T-cell (primary cell): Measurements from ENCODE around the gene MAP3K14. TPM values are rescaled to one million over a fixed set of nuclear protein-coding genes. Genes with fewer than 3 reads are reported as not detected.

Source experiments
- ATAC-seq, 4 experiments: fragments of 200-7000 bp in 3 of 4; fragments of 150-1000 bp in 1 of 4; cut with Tn5 transposase; replicated peaks in 1 of 4; 1 replicate in 3 of 4; 2 replicates in 1 of 4; pipeline ENCODE4 v1.10.0; 2021; ENCODE audit warnings: moderate library complexity in 3 of 4, mild to moderate bottlenecking in 2 of 4, moderate number of reproducible peaks in 1 of 4
- CTCF ChIA-PET, 2 donors: fragments of 300-600 bp; sonication (Branson Sonifier 250); formaldehyde crosslinking; loops; one replicate each; lab custom pipeline; 2022; ENCODE audit warnings: antibody characterized with exemption in 2 of 2; lab: Charles Lee
- POLR2A ChIA-PET, 2 donors: fragments of 300-600 bp; sonication (Branson Sonifier 250); formaldehyde crosslinking; loops; one replicate each; lab custom pipeline; 2022; ENCODE audit warnings: antibody characterized with exemption in 2 of 2; lab: Charles Lee
- DNase-seq, 35 experiments: peaks; one replicate each; pipeline versions ENCODE4 v3.0.0 to v3.0.0-alpha.2; 2013 to 2023
- H3K27ac ChIP-seq: one replicate; pipeline ENCODE4 v1.5.1; 2013; ENCODE audit warnings: low read length
- H3K27me3 ChIP-seq, 2 experiments: replicated peaks in 1 of 2; 1 replicate in 1 of 2; 2 replicates in 1 of 2; pipeline versions ENCODE4 v1.6.1 to v1.7.0; 2013; ENCODE audit warnings: low read length in 1 of 2, mixed read lengths in 1 of 2; ENCODE audit not compliant: control insufficient read depth in 2 of 2, insufficient read depth in 2 of 2; ENCODE audit errors: extremely low read depth in 1 of 2
- H3K36me3 ChIP-seq, 2 donors: 1 replicate in 1 of 2; 2 replicates in 1 of 2; pipeline versions ENCODE4 v1.6.1 to v1.7.0; 2013; ENCODE audit warnings: low read length in 1 of 2; ENCODE audit not compliant: control insufficient read depth in 2 of 2, insufficient read depth in 1 of 2; ENCODE audit errors: extremely low read depth in 1 of 2
- H3K4me1 ChIP-seq, 2 experiments: 1 replicate in 1 of 2; 2 replicates in 1 of 2; pipeline versions ENCODE4 v1.6.1 to v1.7.0; 2013; ENCODE audit warnings: low read length in 2 of 2, mixed read lengths in 1 of 2; ENCODE audit not compliant: insufficient read depth in 2 of 2, control insufficient read depth in 1 of 2; ENCODE audit errors: extremely low read depth in 1 of 2
- H3K4me3 ChIP-seq, 2 donors: 1 replicate in 1 of 2; 2 replicates in 1 of 2; pipeline versions ENCODE4 v1.5.1 to v1.7.0; 2013; ENCODE audit warnings: mild to moderate bottlenecking in 2 of 2, low read length in 1 of 2, moderate library complexity in 1 of 2; ENCODE audit not compliant: control insufficient read depth in 1 of 2; ENCODE audit errors: extremely low read depth in 1 of 2
- H3K9me3 ChIP-seq: 2 replicates; pipeline ENCODE4 v1.7.0; 2013
- H3K27ac Mint-ChIP-seq, 2 donors: one replicate each; pipeline ENCODE4 v1.8.0; 2020 to 2021; ENCODE audit warnings: mild to moderate bottlenecking in 2 of 2, mixed read lengths in 2 of 2
- H3K27me3 Mint-ChIP-seq, 2 donors: one replicate each; pipeline ENCODE4 v1.8.0; 2021 to 2022; ENCODE audit warnings: mixed read lengths in 2 of 2
- H3K36me3 Mint-ChIP-seq: one replicate; pipeline ENCODE4 v1.8.0; 2021; ENCODE audit warnings: mixed read lengths
- H3K4me1 Mint-ChIP-seq, 3 donors: one replicate each; pipeline ENCODE4 v1.8.0; 2020 to 2022; ENCODE audit warnings: mixed read lengths in 3 of 3, mild to moderate bottlenecking in 1 of 3
- H3K4me3 Mint-ChIP-seq, 3 donors: one replicate each; pipeline ENCODE4 v1.8.0; 2020 to 2022; ENCODE audit warnings: mild to moderate bottlenecking in 3 of 3, mixed read lengths in 3 of 3, moderate library complexity in 3 of 3
- H3K9me3 Mint-ChIP-seq, 3 donors: one replicate each; pipeline ENCODE4 v1.8.0; 2020 to 2022; ENCODE audit warnings: mixed read lengths in 3 of 3
- WGBS: methylation state at CpG from one replicate; pipeline ENCODE4 v1.1.5; 2013; ENCODE audit warnings: missing lambda C conversion rate; ENCODE audit not compliant: insufficient coverage; 5-methylcytosine and 5-hydroxymethylcytosine counted together
- total RNA-seq, 35 experiments: library from RNA in 6 of 35; stranded (reverse) in 6 of 35; fragments of 120-200 nt in 1 of 35; gene quantifications; one replicate each; pipeline versions ENCODE4 v1.2.1 to v1.2.4 and lab custom pipeline; 2013 to 2026

Gene MAP3K14
- total RNA-seq, 5 donors from 2014 or later (not counting 1 experiment from before 2014, with no cell fraction given) = 34.4 to 49.8 (median 42.8) TPM

- H3K27me3 ChIP-seq = no peaks in the 10 kb centered on the region
- ChIA-PET POLR2A (no interaction called here), CTCF (interaction anchor here in 1 of 2 donors (5.2 kb wide), 1 partner anchor 111 kb away, joined by 57 read pairs; no protein-coding TSS in a partner anchor)
- DNase-seq (no peak), ATAC-seq (no peak)
- WGBS = 98% methylated on average over 4 of the region's 5 CpGs
- H3K4me3 ChIP-seq = no peak overlapping the region
- no peaks in the 10 kb centered on the region for H3K27me3 Mint-ChIP-seq
- no peaks in the 10 kb centered on the region for H3K9me3 ChIP-seq
- peaks cover 9 to 14% (median 9%) of the 10 kb centered on the region in 3 donors for H3K4me1 Mint-ChIP-seq
- no peak overlapping the region for H3K4me3 Mint-ChIP-seq
- no peak overlapping the region for H3K27ac ChIP-seq
- H3K4me1 ChIP-seq = peaks cover 0 to 9% of the 10 kb centered on the region in 2 experiments
- H3K36me3 ChIP-seq = peaks cover 19 to 50% of the 10 kb centered on the region in 2 donors
- H3K9me3 Mint-ChIP-seq = no peaks in the 10 kb centered on the region
- H3K36me3 Mint-ChIP-seq = peaks cover 24% of the 10 kb centered on the region
- H3K27ac Mint-ChIP-seq = no peak overlapping the region
Observed at GRCh38 chr17:45274033-45274432, 42.8 kb downstream of the MAP3K14 start.

GRCh38 chr17:45273551-45273957 lies 43.3 kb downstream of the MAP3K14 start:
- H3K9me3 Mint-ChIP-seq = no peaks in the 10 kb centered on the region
- peaks cover 24% of the 10 kb centered on the region for H3K36me3 Mint-ChIP-seq
- Histone ChIP-seq H3K9me3 (no peaks in the 10 kb centered on the region), H3K4me1 (peaks cover 0 to 9% of the 10 kb centered on the region in 2 experiments), H3K27me3 (no peaks in the 10 kb centered on the region), H3K36me3 (peaks cover 20 to 55% of the 10 kb centered on the region in 2 donors), H3K4me3 (no peak overlapping the region), H3K27ac (no peak overlapping the region)
- ChIA-PET POLR2A (no interaction called here), CTCF (no interaction called here)
- WGBS = 82% methylated on average over 11 of the region's 16 CpGs
- no peak overlapping the region for H3K4me3 Mint-ChIP-seq
- H3K4me1 Mint-ChIP-seq = peaks cover 9 to 14% (median 9%) of the 10 kb centered on the region in 3 donors
- no peak for ATAC-seq
- DNase-seq = no peak
- no peaks in the 10 kb centered on the region for H3K27me3 Mint-ChIP-seq
- H3K27ac Mint-ChIP-seq = no peak overlapping the region

GRCh38 chr17:45271603-45272002 lies 45.2 kb downstream of the MAP3K14 start:
- peaks cover 33% of the 10 kb centered on the region for H3K36me3 Mint-ChIP-seq

GRCh38 chr17:45270828-45271418 lies 45.9 kb downstream of the MAP3K14 start:
- no peak overlapping the region for H3K4me3 Mint-ChIP-seq
- 65% methylated on average over 9 of the region's 13 CpGs for WGBS
- H3K4me1 Mint-ChIP-seq = peaks cover 0 to 3% (median 0%) of the 10 kb centered on the region in 3 donors
- Histone ChIP-seq H3K27me3 (no peaks in the 10 kb centered on the region), H3K36me3 (peaks cover 33 to 76% of the 10 kb centered on the region in 2 donors), H3K4me1 (peaks cover 0 to 4% of the 10 kb centered on the region in 2 experiments), H3K4me3 (no peak overlapping the region), H3K9me3 (no peaks in the 10 kb centered on the region), H3K27ac (no peak overlapping the region)
- CTCF ChIA-PET = interaction anchor here (0.7 to 3.3 kb wide), 6 partner anchors 12 to 116 kb away, joined by 3 to 9 read pairs (median 3); no protein-coding TSS in a partner anchor
- H3K27me3 Mint-ChIP-seq = no peaks in the 10 kb centered on the region
- POLR2A ChIA-PET = no interaction called here
- DNase-seq (peak in 30 of 35 experiments; percentile 24 to 71 (median 47)), ATAC-seq (peak; percentile 69 to 89 (median 78))
- H3K36me3 Mint-ChIP-seq = peaks cover 33% of the 10 kb centered on the region
- no peaks in the 10 kb centered on the region for H3K9me3 Mint-ChIP-seq
- H3K27ac Mint-ChIP-seq = no peak overlapping the region

More at GRCh38 chr17:45271603-45272002, 45.2 kb downstream of the MAP3K14 start:
- ATAC-seq (no peak), DNase-seq (no peak)
- H3K4me3 ChIP-seq = no peak overlapping the region
- peaks cover 0 to 3% (median 0%) of the 10 kb centered on the region in 3 donors for H3K4me1 Mint-ChIP-seq
- H3K27me3 ChIP-seq = no peaks in the 10 kb centered on the region
- no peaks in the 10 kb centered on the region for H3K27me3 Mint-ChIP-seq
- CTCF ChIA-PET = interaction anchor here (0.7 to 3.3 kb wide), 7 partner anchors 13 to 115 kb away, joined by 3 to 9 read pairs (median 3); no protein-coding TSS in a partner anchor
- H3K4me3 Mint-ChIP-seq = no peak overlapping the region
- 100% methylated on average over 1 of the region's 3 CpGs for WGBS
- POLR2A ChIA-PET = no interaction called here
- no peak overlapping the region for H3K27ac ChIP-seq
- H3K27ac Mint-ChIP-seq = peak overlapping the region in 1 of 2 donors; percentile 48
- peaks cover 0 to 4% of the 10 kb centered on the region in 2 experiments for H3K4me1 ChIP-seq
- H3K9me3 ChIP-seq = no peaks in the 10 kb centered on the region
- H3K36me3 ChIP-seq = peaks cover 30 to 70% of the 10 kb centered on the region in 2 donors
- no peaks in the 10 kb centered on the region for H3K9me3 Mint-ChIP-seq

- peaks cover 0 to 4% of the 10 kb centered on the region in 2 experiments for H3K4me1 ChIP-seq
- H3K27ac ChIP-seq = no peak overlapping the region
- Mint-ChIP-seq H3K36me3 (peaks cover 35% of the 10 kb centered on the region), H3K27me3 (no peaks in the 10 kb centered on the region), H3K9me3 (no peaks in the 10 kb centered on the region), H3K27ac (peak overlapping the region; percentile 58 to 67), H3K4me1 (peaks cover 0 to 3% (median 0%) of the 10 kb centered on the region in 3 donors), H3K4me3 (no peak overlapping the region)
- POLR2A ChIA-PET = interaction anchor here (0.5 to 0.6 kb wide), 2 partner anchors 54 to 220 kb away, joined by 3 to 6 read pairs; no protein-coding TSS in a partner anchor
- no peak for ATAC-seq
- no peak overlapping the region for H3K4me3 ChIP-seq
- CTCF ChIA-PET = interaction anchor here in 1 of 2 donors (3.3 kb wide), 1 partner anchor 51 kb away, joined by 9 read pairs; no protein-coding TSS in a partner anchor
- H3K27me3 ChIP-seq = no peaks in the 10 kb centered on the region
- no peak for DNase-seq
- WGBS = 73% methylated on average over 6 of the region's 7 CpGs
- H3K36me3 ChIP-seq = peaks cover 33 to 86% of the 10 kb centered on the region in 2 donors
- H3K9me3 ChIP-seq = no peaks in the 10 kb centered on the region
Observed at GRCh38 chr17:45269912-45270311, 46.9 kb downstream of the MAP3K14 start.

- Histone ChIP-seq H3K4me1 (peaks cover 2 to 14% of the 10 kb centered on the region in 2 experiments), H3K27ac (no peak overlapping the region), H3K36me3 (peaks cover 31 to 89% of the 10 kb centered on the region in 2 donors), H3K27me3 (no peaks in the 10 kb centered on the region), H3K4me3 (no peak overlapping the region), H3K9me3 (no peaks in the 10 kb centered on the region)
- Mint-ChIP-seq H3K27ac (peak overlapping the region; percentile 22 to 59), H3K4me3 (no peak overlapping the region), H3K4me1 (peaks cover 7 to 10% (median 7%) of the 10 kb centered on the region in 3 donors), H3K9me3 (no peaks in the 10 kb centered on the region), H3K36me3 (peaks cover 24% of the 10 kb centered on the region), H3K27me3 (no peaks in the 10 kb centered on the region)
- ATAC-seq (no peak), DNase-seq (no peak)
- ChIA-PET POLR2A (no interaction called here), CTCF (interaction anchor here (0.5 to 0.9 kb wide), 3 partner anchors 8 to 71 kb away, joined by 3 read pairs; no protein-coding TSS in a partner anchor)
- 96% methylated on average over 4 of the region's 10 CpGs for WGBS
Observed at GRCh38 chr17:45267436-45268055, 49.3 kb downstream of the MAP3K14 start.
